ENCODE measurements around the gene UVSSA. TPM values are rescaled to one million over a fixed set of nuclear protein-coding genes. Genes with fewer than 3 reads are reported as not detected.
"Not testable (repeated sequence)": the region's sequence is repeated elsewhere in the genome, so short reads cannot be mapped to it uniquely, and the experiment has no call there.

UVSSA gene
- total RNA-seq, 1 donor from 2014 or later, result 21.9 TPM

- intact Hi-C loops (cut with micrococcal nuclease), result loop anchor here (1.0 to 5.0 kb wide), 3 partner anchors 16 to 84 kb away; partner anchors contain the start of genes CTBP1, MAEA and UVSSA
Observed at GRCh38 chr4:1330761-1331590, 16.0 kb upstream of the UVSSA start.

- intact Hi-C loops (cut with micrococcal nuclease), result loop anchor here (2.0 to 5.0 kb wide), 2 partner anchors 15 to 84 kb away; partner anchors contain the start of genes CTBP1 and UVSSA
Observed at GRCh38 chr4:1331591-1332353, 15.2 kb upstream of the UVSSA start.

- intact Hi-C loops (cut with micrococcal nuclease), result loop anchor here (5.0 kb wide), 1 partner anchor 85 kb away; the partner anchor contains the start of gene CTBP1
Observed at GRCh38 chr4:1332686-1333085, 14.3 kb upstream of the UVSSA start.

- intact Hi-C loops (cut with micrococcal nuclease), result loop anchor here (5.0 kb wide), 1 partner anchor 86 kb away; the partner anchor contains the start of gene CTBP1
Observed at GRCh38 chr4:1333256-1333655, 13.8 kb upstream of the UVSSA start.

GRCh38 chr4:1333851-1334578 lies 13.0 kb upstream of the UVSSA start:
- intact Hi-C loops (cut with micrococcal nuclease), result loop anchor here (5.0 kb wide), 1 partner anchor 87 kb away; the partner anchor contains the start of gene CTBP1

- intact Hi-C loops (cut with micrococcal nuclease), result loop anchor here (5.0 kb wide), 1 partner anchor 87 kb away; the partner anchor contains the start of gene CTBP1
Observed at GRCh38 chr4:1334579-1334895, 12.5 kb upstream of the UVSSA start.

- intact Hi-C loops (cut with micrococcal nuclease), result not testable (repeated sequence)
Observed at GRCh38 chr4:1335193-1335883, 11.7 kb upstream of the UVSSA start.

GRCh38 chr4:1336088-1336491 lies 10.9 kb upstream of the UVSSA start:
- intact Hi-C loops (cut with micrococcal nuclease), result no loop called here

GRCh38 chr4:1337376-1337831 lies 9.6 kb upstream of the UVSSA start:
- intact Hi-C loops (cut with micrococcal nuclease), result no loop called here

GRCh38 chr4:1337951-1338751 lies 8.9 kb upstream of the UVSSA start:
- intact Hi-C loops (cut with micrococcal nuclease), result no loop called here

- intact Hi-C loops (cut with micrococcal nuclease), result no loop called here
Observed at GRCh38 chr4:1338752-1339414, 8.1 kb upstream of the UVSSA start.

GRCh38 chr4:1339489-1339888 lies 7.5 kb upstream of the UVSSA start:
- intact Hi-C loops (cut with micrococcal nuclease), result no loop called here

GRCh38 chr4:1340181-1340747 lies 6.7 kb upstream of the UVSSA start:
- intact Hi-C loops (cut with micrococcal nuclease), result no loop called here

- intact Hi-C loops (cut with micrococcal nuclease), result no loop called here
Observed at GRCh38 chr4:1340861-1341260, 6.1 kb upstream of the UVSSA start.

- intact Hi-C loops (cut with micrococcal nuclease), result no loop called here
Observed at GRCh38 chr4:1342003-1342402, 5.0 kb upstream of the UVSSA start.

GRCh38 chr4:1344696-1345095 lies 2.3 kb upstream of the UVSSA start:
- intact Hi-C loops (cut with micrococcal nuclease), result loop anchor here (5.0 kb wide), 4 partner anchors 77 to 562 kb away; partner anchors contain the start of genes GAK, LETM1 and TMEM175

GRCh38 chr4:1345903-1346780 lies 866 bp upstream of the UVSSA start:
- intact Hi-C loops (cut with micrococcal nuclease), result loop anchor here (1.0 to 5.0 kb wide), 13 partner anchors 15 to 671 kb away; partner anchors contain the start of genes ATP5ME, CTBP1, FGFRL1 and GAK

- intact Hi-C loops (cut with micrococcal nuclease), result loop anchor here (2.0 to 5.0 kb wide), 10 partner anchors 17 to 673 kb away; partner anchors contain the start of genes ATP5ME, FGFRL1, GAK and LETM1
Observed at GRCh38 chr4:1347410-1347864, 429 bp downstream of the UVSSA start.
